ENCODE results near the gene TMED4. TPM values are rescaled to one million over a fixed set of nuclear protein-coding genes. Genes with fewer than 3 reads are reported as not detected.
"Not testable (repeated sequence)": the region's sequence is repeated elsewhere in the genome, so short reads cannot be mapped to it uniquely, and the experiment has no call there.

Gene TMED4
- total RNA-seq, 1 donor from 2014 or later, result 45.5 TPM

- no peak for ATAC-seq
- peak; percentile 35 for DNase-seq (ENCODE audit: low spot score)
These were observed 12.1 kb downstream of the TMED4 start for GRCh38 chr7:44569959-44570358.

GRCh38 chr7:44568771-44569560 lies 13.1 kb downstream of the TMED4 start:
- ATAC-seq (peak; percentile 10), DNase-seq (ENCODE audit: low spot score) (peak; percentile 35)

- ATAC-seq, result no peak
- DNase-seq (ENCODE audit: low spot score), result peak; percentile 38
These were observed 14.1 kb downstream of the TMED4 start for GRCh38 chr7:44567884-44568283.

GRCh38 chr7:44566680-44567079 lies 15.4 kb downstream of the TMED4 start:
- no peak for ATAC-seq

GRCh38 chr7:44565795-44566559 lies 16.1 kb downstream of the TMED4 start:
- ATAC-seq, result peak; percentile 13
- DNase-seq (ENCODE audit: low spot score), result peak; percentile 39

More at GRCh38 chr7:44566680-44567079, 15.4 kb downstream of the TMED4 start:
- no peak for DNase-seq (ENCODE audit: low spot score)

- ATAC-seq (peak; percentile 76), DNase-seq (ENCODE audit: low spot score) (peak; percentile 81)
These were observed 16.8 kb downstream of the TMED4 start for GRCh38 chr7:44565097-44565794.

GRCh38 chr7:44564606-44565005 lies 17.4 kb downstream of the TMED4 start:
- ATAC-seq (no peak), DNase-seq (ENCODE audit: low spot score) (peak; percentile 42)

- DNase-seq (ENCODE audit: low spot score) (peak; percentile 95), ATAC-seq (peak; percentile 84)
These were observed 18.8 kb downstream of the TMED4 start for GRCh38 chr7:44563171-44563679.

GRCh38 chr7:44562622-44562962 lies 19.4 kb downstream of the TMED4 start:
- not testable (repeated sequence) for ATAC-seq; DNase-seq (ENCODE audit: low spot score)

GRCh38 chr7:44561962-44562621 lies 19.9 kb downstream of the TMED4 start:
- ATAC-seq (no peak), DNase-seq (ENCODE audit: low spot score) (peak; percentile 62)

- DNase-seq (ENCODE audit: low spot score) (peak; percentile 29), ATAC-seq (no peak)
These were observed 20.6 kb downstream of the TMED4 start for GRCh38 chr7:44561481-44561880.

GRCh38 chr7:44559485-44559884 lies 22.5 kb downstream of the TMED4 start:
- ATAC-seq (no peak), DNase-seq (ENCODE audit: low spot score) (no peak)

GRCh38 chr7:44557485-44557884 lies 24.5 kb downstream of the TMED4 start:
- ATAC-seq (no peak), DNase-seq (ENCODE audit: low spot score) (no peak)

GRCh38 chr7:44555350-44555749 lies 26.7 kb downstream of the TMED4 start:
- DNase-seq (ENCODE audit: low spot score) (no peak), ATAC-seq (no peak)

- not testable (repeated sequence) for DNase-seq (ENCODE audit: low spot score); ATAC-seq
These were observed 29.5 kb downstream of the TMED4 start for GRCh38 chr7:44552473-44553005.

GRCh38 chr7:44549457-44549856 lies 32.6 kb downstream of the TMED4 start:
- ATAC-seq (no peak), DNase-seq (ENCODE audit: low spot score) (no peak)

- ATAC-seq, result no peak
- DNase-seq (ENCODE audit: low spot score), result no peak
These were observed 33.1 kb downstream of the TMED4 start for GRCh38 chr7:44548893-44549292.

GRCh38 chr7:44547536-44548231 lies 34.3 kb downstream of the TMED4 start:
- ATAC-seq, result peak; percentile 88

GRCh38 chr7:44541876-44542610 lies 40.0 kb downstream of the TMED4 start:
- ATAC-seq (no peak), DNase-seq (ENCODE audit: low spot score) (no peak)

More at GRCh38 chr7:44547536-44548231, 34.3 kb downstream of the TMED4 start:
- peak; percentile 59 for DNase-seq (ENCODE audit: low spot score)
